HG02970 (cell line): ENCODE measurements around the gene CTTN.

Experiments
- ATAC-seq: cut with Tn5 transposase; IDR thresholded peaks from one replicate; pipeline ENCODE4 v1.9.1; 2021; ENCODE audit warnings: mild to moderate bottlenecking, moderate library complexity, moderate number of reproducible peaks; ENCODE audit not compliant: unreplicated experiment, low FRiP score

The CTTN gene

DNA sequence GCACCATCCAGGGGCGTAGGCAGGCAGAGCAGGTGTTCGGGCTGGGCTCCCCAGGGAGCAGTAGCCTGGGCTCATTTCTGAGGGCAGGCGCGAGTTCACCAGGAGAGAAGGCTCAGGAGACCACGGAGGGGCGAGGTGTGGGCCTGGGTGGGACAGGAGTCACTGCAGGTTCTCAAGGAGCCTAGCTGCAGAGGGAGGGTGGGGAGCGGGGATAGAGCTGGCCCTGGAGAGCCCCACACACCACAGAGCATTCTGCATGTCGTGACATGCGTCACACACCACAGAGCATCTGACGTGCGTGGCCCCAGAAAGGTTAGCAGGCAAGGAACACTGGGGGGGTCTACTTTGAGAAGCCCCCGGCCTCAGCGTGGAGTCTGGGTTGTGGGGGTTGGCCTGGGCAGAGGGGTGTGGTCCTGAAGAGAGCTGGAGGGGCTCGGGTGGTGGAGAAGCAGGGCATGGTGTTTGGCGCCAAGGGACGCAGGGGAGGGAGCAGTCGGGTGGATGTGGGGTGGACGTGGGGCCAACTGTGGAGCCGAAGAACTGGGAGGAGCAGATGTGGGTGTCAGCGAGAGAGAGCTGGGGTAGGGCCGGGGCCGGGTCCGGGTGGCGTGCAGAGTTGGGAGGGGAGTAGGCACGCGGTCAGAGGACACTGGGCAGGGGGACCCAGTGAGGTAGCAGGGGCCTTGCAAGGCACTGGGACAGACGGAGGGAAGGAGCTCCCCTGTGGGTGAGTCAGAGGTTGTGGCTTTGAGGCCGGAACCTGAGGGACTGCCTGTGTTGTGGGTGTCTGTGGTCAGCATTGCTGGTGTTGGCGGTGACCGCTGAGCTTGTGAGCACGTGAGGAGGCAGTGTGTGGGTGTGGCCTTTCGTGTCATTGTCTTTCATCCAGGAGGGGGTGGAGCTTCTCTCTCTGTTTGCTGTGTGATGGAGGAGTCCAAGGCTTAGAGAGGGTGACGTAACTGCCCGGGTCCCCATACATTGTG is 25.5 kb downstream of the CTTN start:
- no peak for ATAC-seq

DNA sequence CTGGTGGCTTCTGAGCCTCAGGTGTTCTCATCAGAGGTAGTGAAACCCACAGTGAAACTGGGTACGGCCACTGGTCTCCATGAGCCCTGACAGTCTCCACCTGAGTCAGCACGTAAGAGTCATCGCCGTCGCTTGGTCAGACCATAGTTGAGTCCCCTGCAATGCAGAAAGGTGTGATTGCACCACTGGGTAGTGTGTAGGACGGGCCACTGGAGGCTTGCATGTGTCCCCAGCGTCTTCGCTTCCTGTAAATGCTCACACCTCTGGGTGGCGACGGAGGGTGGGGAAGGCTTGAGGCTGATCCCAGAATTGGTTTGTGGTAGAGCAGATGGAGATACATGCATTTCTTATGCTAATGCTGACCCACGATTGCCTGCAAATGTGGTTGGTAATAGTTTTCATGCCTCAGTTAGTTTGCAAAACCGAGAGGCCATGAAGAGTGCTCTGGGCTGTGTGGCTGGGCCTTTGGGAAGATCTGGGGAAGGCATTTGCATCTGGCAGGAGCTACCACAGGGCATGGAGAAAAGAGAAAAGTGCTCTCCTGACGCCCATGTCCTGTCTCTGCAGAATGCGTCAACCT is 26.5 kb downstream of the CTTN start:
- ATAC-seq = no peak

- ATAC-seq = no peak
Observed at GRCh38 chr11:70427436-70427835, 29.1 kb downstream of the CTTN start.

DNA sequence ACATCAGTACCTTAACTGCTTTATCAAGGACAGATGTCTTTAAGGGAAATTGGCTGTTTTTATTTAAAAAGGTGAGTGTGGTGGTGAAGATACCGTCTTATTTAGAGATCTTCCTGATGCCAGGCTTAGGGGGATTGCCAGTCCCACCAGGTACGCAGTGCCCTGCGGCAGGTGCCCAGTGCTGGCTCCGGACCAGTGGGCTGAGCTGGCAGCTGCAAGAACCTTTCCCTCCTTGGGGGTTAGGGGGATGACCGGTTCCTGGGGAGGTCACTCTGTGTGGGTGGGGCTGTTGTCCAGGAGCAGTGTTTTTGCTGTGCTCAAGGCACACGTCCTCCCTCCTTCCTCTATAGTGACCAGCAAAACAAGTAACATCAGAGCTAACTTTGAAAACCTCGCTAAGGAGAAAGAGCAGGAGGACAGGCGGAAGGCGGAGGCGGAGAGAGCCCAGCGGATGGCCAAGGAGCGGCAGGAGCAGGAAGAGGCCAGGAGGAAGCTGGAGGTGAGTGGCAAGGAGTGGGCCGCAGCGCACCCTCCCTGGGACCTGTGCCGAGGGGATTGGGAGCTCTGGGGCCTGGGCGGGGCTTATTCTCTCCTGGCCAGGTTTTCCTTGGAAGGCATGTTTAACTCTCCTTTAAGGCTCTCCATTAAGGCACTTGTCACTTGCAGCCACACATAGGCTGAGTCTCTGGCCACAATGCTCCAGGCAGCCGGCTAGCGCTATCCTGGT is 30.5 kb downstream of the CTTN start:
- ATAC-seq = no peak

- ATAC-seq = no peak
Observed at GRCh38 chr11:70429428-70429705, 31.0 kb downstream of the CTTN start.

GRCh38 chr11:70429724-70430521 is 31.6 kb downstream of the CTTN start:
- ATAC-seq = no peak

DNA sequence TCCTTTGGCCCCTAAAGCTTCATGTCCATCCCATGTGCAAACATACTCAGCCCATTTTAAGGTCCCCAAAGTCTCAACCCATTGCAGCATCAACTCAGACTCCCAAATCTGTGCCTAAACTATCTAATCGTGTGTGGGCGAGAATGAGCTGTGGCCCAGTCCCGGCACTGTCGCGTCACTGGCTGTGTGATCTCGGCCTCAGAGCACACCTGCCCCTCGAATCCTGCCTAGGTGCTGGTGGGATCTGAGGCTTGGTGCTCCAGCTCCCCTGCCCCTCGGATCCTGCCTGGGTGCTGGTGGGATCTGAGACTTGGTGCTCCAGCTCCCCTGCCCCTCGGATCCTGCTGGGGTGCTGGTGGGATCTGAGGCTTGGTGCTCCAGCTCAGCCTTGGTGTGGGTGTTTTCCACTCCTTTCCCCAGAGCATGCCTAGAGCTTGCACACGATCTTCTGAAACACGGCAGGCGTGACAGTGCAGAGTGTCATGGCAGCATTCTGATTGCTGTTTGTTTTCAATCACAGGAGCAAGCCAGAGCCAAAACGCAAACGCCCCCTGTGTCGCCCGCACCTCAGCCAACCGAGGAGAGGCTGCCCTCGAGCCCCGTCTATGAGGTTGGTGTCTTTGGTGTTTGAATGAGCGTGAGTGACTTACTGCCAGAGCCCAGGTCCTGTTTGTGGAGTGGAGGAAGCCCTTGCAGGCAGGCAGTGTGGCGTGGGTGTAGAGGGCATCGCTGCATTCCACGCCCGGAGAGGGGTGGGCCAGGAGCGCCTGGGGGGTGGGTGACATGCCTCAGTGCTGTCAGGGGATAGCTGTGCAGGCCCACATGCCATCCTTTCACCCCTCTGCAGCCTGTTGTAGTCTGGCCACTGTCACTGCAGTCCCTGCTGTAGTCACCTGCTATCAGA is 32.6 kb downstream of the CTTN start:
- no peak for ATAC-seq

GRCh38 chr11:70431611-70432010 is 33.3 kb downstream of the CTTN start:
- ATAC-seq = no peak

DNA sequence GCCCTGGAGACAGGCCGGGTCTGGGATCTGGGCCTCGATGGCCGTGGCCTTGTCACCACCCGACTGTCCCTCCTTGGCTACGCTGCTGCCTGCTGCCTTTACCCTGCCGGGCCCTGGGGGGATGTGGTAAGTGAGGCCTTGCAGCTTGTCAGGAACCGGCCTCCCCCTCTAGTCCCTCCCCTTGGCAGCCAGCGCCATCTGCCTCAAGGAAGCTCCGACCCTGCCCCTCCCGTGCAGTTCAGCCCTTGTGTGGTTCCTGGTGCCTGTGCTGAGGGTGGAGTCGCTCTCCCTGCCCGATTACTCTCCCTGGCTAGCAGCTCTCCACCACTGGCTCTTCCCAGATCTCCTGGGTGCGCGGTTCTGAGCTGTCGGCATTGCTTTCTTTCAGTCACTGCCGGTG is 33.7 kb downstream of the CTTN start:
- no peak for ATAC-seq

DNA sequence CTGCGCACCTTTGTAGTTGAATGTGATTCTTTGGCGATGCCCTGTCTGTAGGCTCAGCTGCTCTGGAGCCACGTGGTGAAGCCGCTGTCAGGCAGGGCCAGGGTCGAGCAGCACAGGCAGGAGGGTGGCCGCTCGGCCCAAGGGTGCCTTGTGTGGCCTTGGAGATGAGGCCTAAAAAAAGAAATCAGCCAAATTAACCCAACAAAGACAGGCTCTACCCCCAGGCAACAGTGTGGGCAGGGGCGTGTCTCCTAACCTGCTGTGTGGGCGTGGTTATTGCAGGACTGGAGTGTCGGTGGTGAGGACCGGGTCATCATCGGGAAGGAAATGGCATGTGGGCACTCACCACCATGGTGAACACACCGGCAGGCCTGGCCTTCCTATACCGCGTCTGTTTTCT is 34.3 kb downstream of the CTTN start:
- ATAC-seq = no peak

- ATAC-seq = no peak
Observed at GRCh38 chr11:70433038-70433437, 34.7 kb downstream of the CTTN start.

GRCh38 chr11:70433526-70433925 is 35.2 kb downstream of the CTTN start:
- ATAC-seq = no peak

- no peak for ATAC-seq
Observed at GRCh38 chr11:70433966-70434812, 35.9 kb downstream of the CTTN start.

DNA sequence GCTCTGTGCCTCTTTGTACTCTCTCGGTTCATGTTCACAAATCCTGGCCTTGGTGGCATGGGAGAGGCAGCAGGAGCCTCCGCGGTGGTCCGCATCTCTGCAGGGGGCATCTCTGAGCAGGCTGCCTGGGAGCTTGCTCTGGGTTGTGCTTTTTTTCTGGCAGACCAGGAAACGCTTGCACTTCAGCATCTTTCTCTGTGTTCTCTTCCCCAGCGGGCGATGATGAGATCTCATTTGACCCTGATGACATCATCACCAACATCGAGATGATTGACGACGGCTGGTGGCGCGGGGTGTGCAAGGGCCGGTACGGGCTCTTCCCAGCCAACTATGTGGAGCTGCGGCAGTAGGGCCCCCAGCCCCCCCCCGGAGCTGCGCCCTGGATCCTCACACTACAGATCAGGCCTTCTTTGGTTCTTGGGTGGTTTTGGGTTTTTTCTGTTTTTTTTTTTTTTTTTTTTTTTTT is 36.5 kb downstream of the CTTN start:
- ATAC-seq = no peak

DNA sequence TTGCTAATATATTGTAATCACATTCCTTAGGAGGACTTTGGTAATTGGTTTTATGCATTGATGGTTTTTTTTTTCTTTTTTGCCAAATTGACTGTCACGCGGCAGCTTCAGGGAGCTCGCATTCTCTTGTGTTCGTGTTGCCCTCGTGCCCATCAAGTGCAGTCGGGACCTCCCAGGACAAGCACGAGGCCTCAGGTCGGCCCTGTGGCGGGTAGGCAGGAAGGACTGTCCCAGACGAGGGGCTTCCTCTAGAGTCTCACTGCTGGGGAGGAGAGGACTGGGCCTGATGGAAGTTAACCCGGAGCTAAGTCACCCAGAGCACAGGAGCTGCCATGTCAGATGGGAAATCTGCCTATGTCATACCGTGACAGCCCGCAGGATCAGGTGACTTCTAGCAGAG is 37.0 kb downstream of the CTTN start:
- no peak for ATAC-seq

DNA sequence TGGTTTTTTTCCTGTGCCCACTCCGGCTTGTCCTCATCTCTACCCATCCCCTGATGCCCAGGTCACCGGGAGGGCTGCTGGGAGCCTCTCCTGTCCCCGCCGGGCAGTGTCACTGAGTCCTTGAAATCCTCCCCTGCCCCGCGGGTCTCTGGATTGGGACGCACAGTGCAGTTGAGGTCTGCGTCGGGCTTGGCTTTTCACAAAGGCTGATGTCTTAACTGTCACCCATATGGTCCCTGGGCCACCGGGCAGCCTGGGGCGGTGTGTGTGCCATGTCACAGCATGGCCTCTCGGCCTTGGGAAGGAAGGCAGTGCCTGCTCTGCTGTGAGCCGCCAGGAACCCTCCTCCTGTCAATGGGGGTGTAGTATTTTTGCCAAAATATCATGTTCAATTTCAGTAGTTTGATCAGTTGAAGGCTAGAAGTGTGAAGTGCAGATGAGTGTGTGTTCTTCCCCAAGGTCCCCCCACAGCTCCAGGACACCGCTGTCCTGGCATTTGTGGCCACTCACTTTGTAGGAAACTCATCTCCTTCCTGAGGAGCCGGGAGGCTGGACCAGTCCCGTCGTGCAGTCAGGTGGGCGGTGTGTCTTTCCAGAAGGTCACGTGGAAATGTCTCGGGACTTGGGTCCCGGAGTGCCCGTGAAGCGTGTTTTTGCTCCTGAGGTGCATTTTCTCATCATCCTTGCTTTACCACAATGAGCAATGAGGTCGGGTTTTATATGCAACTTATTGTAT is 37.6 kb downstream of the CTTN start:
- no peak for ATAC-seq

DNA sequence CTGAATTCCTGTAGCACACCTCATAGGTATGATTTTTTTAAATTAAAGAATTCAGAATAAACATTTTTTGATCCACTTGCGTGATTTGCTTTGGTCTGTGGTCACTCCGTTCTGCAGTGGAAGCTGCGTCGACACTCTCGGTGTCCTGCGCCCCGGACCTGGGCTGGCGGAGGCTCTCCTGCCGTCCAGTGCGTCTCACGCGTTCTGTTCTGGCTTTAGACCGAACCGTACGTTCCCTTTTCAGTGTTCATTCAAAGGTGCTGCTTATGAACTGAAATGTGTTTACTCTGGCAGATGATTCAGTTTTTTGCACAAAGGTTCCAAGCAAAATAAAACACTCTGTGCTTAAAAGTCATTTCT is 38.2 kb downstream of the CTTN start:
- no peak for ATAC-seq

GRCh38 chr11:70437111-70437784 is 38.9 kb downstream of the CTTN start:
- no peak for ATAC-seq
